Nephron progenitor cell (in vitro differentiated cells): ENCODE results near the gene LTO1.

ENCODE experiments used
- DNase-seq: peaks from one replicate; pipeline ENCODE4 v3.0.0; 2021
- H3K27ac Mint-ChIP-seq: 2 replicates; pipeline ENCODE4 v1.8.0; 2021; ENCODE audit warnings: mild to moderate bottlenecking, moderate library complexity, mixed read lengths
- H3K27me3 Mint-ChIP-seq: 2 replicates; pipeline ENCODE4 v1.8.0; 2021; ENCODE audit warnings: mild to moderate bottlenecking, low read depth, mixed read lengths; ENCODE audit not compliant: poor library complexity
- H3K36me3 Mint-ChIP-seq: 2 replicates; pipeline ENCODE4 v1.8.0; 2021; ENCODE audit warnings: low read depth, mixed read lengths
- H3K4me1 Mint-ChIP-seq: 2 replicates; pipeline ENCODE4 v1.8.0; 2021; ENCODE audit warnings: mixed read lengths
- H3K4me3 Mint-ChIP-seq: 2 replicates; pipeline ENCODE4 v1.8.0; 2021; ENCODE audit warnings: mild to moderate bottlenecking, moderate library complexity, mixed read lengths
- H3K9me3 Mint-ChIP-seq: 2 replicates; pipeline ENCODE4 v1.8.0; 2021; ENCODE audit warnings: mild to moderate bottlenecking, moderate library complexity, mixed read lengths
- TF ChIP-seq, protein P1 (sequence below): fragments of 200-600 bp; sonication (generic); IDR thresholded peaks from 2 replicates; pipeline ENCODE4 v1.5.0; 2021; ENCODE audit warnings: antibody characterized with exemption

The LTO1 gene

DNA sequence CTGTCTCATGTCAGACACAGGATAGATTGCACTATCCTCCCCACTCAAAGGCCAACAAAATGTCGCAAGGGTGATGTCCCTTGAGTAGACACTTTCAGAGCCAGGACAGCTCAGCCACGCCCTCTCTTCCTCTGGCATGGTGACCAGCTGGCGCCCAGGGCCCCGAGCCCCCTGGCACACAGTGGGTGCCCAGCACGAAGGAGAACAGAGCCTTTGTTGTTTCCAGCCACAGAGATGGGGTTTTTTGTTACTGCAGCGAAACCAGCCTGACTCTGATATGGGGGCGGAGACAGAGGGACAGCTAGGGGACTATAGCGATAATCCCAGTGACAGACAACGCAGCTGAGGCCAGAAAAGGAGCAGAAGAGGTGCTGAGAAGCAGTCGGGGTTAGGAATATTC, 57.5 kb downstream of the LTO1 start:
- peaks cover 6% of the 10 kb centered on the region for H3K27me3 Mint-ChIP-seq
- DNase-seq, result no peak
- H3K4me3 Mint-ChIP-seq, result no peak overlapping the region
- TF ChIP-seq, protein P1, sequence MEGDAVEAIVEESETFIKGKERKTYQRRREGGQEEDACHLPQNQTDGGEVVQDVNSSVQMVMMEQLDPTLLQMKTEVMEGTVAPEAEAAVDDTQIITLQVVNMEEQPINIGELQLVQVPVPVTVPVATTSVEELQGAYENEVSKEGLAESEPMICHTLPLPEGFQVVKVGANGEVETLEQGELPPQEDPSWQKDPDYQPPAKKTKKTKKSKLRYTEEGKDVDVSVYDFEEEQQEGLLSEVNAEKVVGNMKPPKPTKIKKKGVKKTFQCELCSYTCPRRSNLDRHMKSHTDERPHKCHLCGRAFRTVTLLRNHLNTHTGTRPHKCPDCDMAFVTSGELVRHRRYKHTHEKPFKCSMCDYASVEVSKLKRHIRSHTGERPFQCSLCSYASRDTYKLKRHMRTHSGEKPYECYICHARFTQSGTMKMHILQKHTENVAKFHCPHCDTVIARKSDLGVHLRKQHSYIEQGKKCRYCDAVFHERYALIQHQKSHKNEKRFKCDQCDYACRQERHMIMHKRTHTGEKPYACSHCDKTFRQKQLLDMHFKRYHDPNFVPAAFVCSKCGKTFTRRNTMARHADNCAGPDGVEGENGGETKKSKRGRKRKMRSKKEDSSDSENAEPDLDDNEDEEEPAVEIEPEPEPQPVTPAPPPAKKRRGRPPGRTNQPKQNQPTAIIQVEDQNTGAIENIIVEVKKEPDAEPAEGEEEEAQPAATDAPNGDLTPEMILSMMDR, result no peak
- peaks cover 16% of the 10 kb centered on the region for H3K4me1 Mint-ChIP-seq
- no peak overlapping the region for H3K27ac Mint-ChIP-seq
- no peaks in the 10 kb centered on the region for H3K36me3 Mint-ChIP-seq
- H3K9me3 Mint-ChIP-seq, result no peaks in the 10 kb centered on the region

DNA sequence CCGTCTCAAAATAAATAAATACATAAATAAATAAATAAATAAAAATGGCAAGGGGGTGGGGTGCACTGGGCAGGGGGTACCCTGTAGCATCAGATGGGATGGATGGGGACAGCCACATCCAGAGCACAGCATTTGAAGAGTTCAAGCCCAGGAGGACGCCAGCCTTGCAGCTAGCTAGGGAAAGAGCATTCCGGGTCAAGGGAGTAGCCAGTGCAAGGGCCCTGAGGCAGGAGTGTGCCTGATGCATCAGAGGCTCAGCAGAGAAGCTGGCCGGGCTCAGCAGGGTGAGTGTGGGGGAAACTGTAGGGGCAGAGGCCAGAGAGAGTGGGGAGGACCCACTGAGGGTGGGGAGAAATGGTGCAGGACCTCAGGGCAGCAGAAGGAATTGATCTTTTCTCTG, 57.9 kb downstream of the LTO1 start:
- DNase-seq, result no peak
- Mint-ChIP-seq H3K36me3 (no peaks in the 10 kb centered on the region), H3K9me3 (no peaks in the 10 kb centered on the region), H3K4me3 (no peak overlapping the region), H3K4me1 (peaks cover 16% of the 10 kb centered on the region), H3K27me3 (peaks cover 6% of the 10 kb centered on the region), H3K27ac (no peak overlapping the region)
- TF ChIP-seq, protein P1, result no peak
